Measurements from ENCODE around the gene MITD1. TPM values are rescaled to one million over a fixed set of nuclear protein-coding genes. Genes with fewer than 3 reads are reported as not detected.

The MITD1 gene
- total and polyA plus RNA-seq, 2 of the 13 experiments (the other 11 are each of a cell fraction or from before 2014, with no cell fraction given), result 17.8 to 43.7 TPM

- TF ChIP-seq SP1 (IDR thresholded peaks at IDR 0.05), result no peak
- TF ChIP-seq SP1 (CRISPR knock-in tag; IDR thresholded peaks at IDR 0.05), result no peak
- TF ChIP-seq TFAP4 (IDR thresholded peaks at IDR 0.05; ENCODE audit: borderline replicate concordance, low read depth), result no peak
- TF ChIP-seq ZNF225 (CRISPR knock-in tag; IDR thresholded peaks at IDR 0.05), result no peak
- no peak for TF ChIP-seq CEBPZ (IDR thresholded peaks at IDR 0.05; ENCODE audit: low read length)
- no peak for TF ChIP-seq ZNF432 (CRISPR knock-in tag; IDR thresholded peaks at IDR 0.05; ENCODE audit: borderline replicate concordance)
- TF ChIP-seq ZNF558 (CRISPR knock-in tag; IDR thresholded peaks at IDR 0.05; ENCODE audit: borderline replicate concordance), result no peak; the same call in 1 of the 2 replicates
- no peak for TF ChIP-seq RNF2 (conservative IDR thresholded peaks at IDR 0.05; ENCODE audit: low read depth)
- TF ChIP-seq ZNF280D (CRISPR knock-in tag; IDR thresholded peaks at IDR 0.05), result no peak
- TF ChIP-seq ZNF407 (CRISPR knock-in tag; IDR thresholded peaks at IDR 0.05; ENCODE audit: not compliant biosample characterization), result peak; percentile 42
- no peak for TF ChIP-seq SP2 (CRISPR knock-in tag; IDR thresholded peaks at IDR 0.05)
- TF ChIP-seq ZNF556 (CRISPR knock-in tag; IDR thresholded peaks at IDR 0.05; ENCODE audit: borderline replicate concordance), result peak; percentile 13; the same call in 1 of the 2 replicates
- TF ChIP-seq IRF1 (CRISPR knock-in tag; IDR thresholded peaks at IDR 0.05; ENCODE audit: low read depth), result no peak
- no peak for TF ChIP-seq ZNF17 (CRISPR knock-in tag; IDR thresholded peaks at IDR 0.05)
- no peak for TF ChIP-seq ZNF335 (CRISPR knock-in tag; IDR thresholded peaks at IDR 0.05)
Observed at GRCh38 chr2:99140860-99141109, 40.1 kb downstream of the MITD1 start (continued).

All from HepG2 (cell line).